Putamen (tissue), 1 donor: ENCODE results near the gene PTMA.
"Not testable (repeated sequence)": the region's sequence is repeated elsewhere in the genome, so short reads cannot be mapped to it uniquely, and the experiment has no call there.

Experiments used
- DNase-seq: peaks from one replicate; pipeline ENCODE4 v3.0.0-alpha.2; 2016; ENCODE audit warnings: low spot score

The PTMA gene

DNA sequence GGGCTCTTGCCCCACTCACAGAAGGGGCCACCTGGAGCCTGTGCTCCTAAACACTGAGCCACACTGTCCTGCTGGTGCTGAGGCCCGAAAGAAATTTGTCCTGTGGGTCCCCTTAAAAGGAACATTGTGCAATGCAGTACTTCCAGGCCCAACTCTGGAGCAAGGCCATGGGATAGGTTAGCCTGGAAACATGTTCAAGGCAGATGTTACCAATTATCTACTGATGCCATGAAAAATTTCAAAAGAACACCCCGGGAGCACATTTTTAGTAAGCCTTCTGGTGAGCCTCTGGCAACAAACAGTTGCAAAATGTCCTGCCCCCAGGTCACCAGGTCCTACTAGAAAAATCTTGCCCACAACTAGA is 12.3 kb upstream of the PTMA start:
- DNase-seq, result no peak

DNA sequence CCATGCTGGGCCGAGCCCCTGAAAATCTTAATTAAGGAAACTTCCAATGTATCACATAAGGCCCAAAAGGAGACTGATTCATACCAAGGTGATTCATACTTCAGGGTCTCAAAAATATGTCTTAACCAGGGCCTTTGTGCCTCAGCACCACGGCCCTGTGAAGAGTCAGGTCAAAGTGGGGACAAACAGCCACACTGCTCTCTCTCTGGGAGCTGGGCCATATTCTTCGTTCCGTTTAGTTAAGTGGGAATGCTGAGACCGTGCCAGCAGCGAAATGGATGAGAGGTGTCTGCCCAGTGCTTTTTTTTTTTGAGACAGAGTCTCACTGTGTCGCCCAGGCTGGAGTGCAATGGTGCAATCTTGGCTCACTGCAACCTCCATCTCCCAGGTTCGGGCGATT is 9.3 kb upstream of the PTMA start:
- no peak for DNase-seq

DNA sequence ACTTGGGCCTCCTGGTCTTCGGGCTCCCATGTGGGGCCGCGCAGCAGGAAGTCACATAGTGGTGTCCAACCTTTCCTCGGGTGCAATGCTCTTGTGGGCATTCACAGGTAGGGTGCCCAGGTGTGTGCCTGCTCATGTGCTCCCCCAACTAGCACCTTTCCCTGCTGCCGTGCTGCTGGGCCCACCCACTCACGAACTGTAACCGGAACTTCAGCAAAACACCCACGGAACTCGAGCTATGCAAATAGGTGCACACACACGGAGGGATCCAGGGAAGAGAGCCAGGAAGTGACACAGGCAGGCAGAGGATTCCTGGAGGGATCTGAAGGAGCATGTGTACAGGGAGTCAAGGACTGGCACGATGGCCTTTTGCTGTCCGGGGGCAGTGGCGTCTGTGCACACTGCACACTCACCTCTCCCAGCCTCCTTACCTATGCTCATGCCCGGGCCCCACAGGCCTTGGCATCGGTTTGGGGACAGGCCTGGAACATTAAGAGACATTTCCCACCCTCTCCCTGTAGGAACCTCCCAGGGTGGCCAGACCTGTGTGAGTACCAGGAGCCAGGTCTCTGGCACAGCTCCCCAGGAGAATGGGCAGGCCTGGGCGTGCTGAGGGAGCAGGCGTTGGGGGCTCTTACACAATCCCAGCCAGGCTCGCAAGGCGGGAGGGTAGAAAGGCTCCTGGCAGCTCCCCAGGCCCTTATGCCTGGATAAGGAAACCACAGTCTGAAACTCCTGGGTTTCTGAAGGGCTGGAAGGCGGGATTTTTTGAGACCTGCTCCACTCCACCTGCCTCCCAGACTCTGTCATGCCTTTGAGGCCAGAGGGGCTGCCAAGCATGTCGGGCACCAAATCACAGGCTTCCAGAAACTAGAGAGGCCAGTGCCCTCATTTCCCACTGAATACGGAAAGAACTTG is 6.6 kb upstream of the PTMA start:
- no peak for DNase-seq

DNA sequence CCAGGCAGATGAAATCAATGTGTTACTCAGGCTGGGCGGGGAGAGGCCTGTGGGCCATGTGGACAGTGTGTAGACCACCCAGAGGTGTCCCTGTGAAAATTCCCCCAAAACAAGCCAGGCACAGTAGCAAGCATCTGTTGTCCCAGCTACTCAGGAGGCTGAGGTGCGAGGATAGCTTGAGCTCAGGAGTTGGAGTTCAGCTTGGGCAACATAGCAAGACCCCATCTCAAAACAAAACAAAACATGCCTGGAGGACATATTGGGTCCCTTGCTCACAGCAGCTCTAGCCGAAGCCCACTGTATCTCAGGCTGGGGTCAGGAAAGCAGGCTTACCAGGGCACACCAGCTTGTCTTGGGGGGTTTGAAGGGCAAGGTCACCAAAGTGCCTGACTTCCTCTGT is 4.3 kb upstream of the PTMA start:
- DNase-seq, result no peak

DNA sequence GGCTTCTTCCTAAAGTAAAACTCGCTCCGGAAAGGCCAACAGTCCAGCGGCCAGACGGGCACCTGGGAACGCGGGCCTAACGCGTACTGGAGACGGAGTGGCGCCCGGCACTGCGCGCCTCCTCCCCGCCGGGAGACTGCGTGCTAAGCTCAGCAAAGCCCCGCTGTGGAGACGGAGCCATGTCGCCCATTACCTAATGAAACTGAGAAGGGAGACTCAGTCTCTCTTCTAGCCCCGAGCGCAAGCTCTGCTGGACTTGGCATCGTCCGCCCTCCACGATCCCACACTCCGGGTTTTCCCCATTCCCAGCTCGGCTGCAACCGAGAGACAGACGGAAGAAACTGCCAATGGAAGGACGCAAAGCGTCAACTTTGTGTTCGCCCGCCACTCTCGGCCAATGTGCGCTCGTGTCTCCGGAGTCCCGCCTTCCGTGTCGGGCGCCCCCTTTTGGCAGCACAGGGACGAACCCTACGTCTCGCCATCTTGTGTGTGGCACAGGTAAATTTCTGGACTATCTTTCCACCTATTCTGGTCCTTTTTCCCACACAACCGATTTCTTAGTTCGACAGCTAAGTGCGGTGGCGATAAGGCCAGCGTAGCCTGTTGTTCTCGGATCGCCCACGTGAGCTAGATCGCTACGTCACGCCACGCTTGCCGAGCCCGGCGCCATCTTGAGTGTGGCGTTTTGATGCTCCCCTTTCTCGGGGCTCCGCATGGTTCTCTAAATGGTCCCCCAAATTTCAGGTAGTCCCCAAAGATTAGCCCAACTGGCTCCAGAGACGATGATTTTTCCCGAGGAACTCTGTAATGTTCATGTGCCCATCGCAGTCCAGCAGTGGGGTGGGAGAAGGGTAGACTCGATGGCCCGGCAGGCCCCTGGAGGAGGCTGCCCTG is 1.3 kb upstream of the PTMA start:
- peak; percentile 99 for DNase-seq

DNA sequence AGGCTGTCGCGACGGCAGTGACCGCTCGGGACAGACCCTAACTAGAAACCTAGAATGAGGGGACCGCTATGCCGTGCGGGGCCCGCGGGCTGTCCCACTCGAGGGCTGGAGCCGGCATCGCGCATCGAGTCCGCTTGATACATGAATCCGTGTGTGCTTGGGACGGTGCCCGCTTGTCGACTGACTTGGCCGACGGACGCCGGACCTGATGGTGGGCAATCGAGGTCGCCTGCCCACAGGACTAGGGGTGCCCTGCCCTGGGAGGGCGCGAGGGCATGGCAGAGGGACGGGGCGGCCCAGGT is 749 bp upstream of the PTMA start:
- DNase-seq, result no peak

DNA sequence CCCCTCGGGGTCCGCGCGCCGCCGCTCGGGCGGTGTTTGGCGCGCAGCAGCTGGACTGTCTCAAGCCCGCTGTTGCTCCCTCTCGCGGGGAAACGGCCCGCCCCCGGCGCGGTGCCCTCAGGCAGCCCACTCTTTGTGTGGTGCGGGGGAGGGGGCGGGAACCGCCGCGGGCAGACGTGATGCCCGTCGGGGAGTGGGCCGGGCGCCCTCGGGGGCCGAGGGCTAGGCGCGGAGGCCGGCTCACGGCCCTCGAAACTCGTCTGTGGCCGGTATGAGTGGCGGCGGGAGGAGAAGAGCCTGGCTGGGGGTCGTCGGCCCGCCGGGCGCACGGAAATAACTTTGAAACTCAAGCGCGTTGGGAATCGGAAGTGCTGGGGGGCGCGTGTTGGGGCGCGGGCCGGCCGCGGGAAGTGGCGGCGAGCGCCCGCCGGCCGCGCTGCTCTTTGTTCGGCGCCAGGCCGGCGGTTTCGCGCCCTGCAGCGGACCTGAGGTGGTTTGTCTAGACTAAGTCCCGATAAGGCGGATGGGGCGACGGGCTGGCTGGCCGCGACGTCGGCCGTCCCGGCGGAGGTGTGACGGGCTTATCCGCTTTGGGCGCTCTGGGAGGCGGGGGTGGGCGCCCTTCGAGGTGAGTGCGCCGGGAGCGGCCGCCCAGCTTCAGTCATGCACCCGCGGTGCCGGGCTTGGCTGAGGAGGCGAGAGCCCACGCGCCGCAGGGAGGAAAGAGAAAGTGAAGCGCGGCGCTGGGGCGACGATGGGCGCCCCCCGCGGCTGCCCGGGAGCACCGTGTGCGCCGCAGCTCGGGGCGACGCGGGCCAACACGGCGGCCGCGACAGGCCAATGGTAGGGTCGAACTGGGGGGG is 679 bp downstream of the PTMA start:
- DNase-seq, result no peak

DNA sequence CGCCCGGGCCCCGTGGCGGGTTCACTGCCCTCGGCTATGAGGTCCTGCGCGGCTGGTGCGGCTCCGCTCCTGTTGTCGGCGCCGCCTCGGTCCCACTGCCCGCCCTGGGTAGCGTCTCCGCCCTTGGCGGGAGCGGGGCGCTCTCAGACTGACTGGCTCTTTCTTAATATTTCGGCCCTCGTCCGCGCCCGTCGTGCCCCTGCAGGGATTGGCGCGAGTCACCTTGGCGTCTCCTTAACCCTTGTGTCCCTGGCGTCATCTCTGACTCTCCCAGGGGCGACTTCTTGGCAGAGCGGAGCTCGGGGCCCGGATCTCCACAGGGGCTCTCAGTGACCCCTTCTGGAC is 1.3 kb downstream of the PTMA start:
- DNase-seq, result no peak

DNA sequence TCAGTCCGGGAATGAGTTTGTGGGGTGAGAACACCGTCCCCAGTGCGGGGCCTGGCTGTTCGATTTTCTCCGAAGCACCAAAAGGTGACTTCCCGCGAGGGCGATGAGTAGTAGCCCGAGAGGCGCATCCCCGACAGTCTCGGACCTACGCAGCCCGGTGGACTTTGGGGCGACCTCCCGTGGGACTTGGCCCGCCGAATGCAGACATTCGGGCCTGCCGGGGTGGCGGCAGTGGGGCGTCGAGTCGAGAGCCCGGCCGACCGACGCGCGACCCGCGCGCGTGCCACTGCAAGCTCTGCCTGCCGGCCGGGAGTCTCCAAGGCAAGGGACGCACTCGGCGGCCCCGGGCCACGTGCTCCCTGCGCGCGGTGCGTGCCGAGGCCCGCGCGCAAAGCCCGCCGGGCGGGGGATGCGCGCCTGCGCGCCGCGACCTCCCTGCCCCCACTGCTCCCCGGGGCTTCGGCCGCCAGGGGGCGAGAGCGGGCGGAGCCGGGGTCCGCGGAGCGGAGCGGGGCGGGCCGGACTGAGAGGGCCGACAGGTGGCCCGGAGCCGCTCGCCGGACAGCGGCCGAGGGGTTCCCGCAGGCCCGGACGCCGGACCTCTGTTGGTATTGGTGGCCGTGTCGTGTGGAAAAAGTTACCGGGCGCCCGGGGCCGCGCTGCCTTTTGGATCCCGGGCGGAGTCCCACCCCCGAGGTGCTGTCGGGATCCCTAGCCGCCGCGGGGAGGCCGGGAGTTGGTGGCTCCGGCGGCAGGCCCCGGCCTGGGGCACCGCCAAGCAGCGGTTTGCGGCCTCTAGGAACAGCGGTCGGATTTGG is 1.9 kb downstream of the PTMA start:
- peak; percentile 85 for DNase-seq

DNA sequence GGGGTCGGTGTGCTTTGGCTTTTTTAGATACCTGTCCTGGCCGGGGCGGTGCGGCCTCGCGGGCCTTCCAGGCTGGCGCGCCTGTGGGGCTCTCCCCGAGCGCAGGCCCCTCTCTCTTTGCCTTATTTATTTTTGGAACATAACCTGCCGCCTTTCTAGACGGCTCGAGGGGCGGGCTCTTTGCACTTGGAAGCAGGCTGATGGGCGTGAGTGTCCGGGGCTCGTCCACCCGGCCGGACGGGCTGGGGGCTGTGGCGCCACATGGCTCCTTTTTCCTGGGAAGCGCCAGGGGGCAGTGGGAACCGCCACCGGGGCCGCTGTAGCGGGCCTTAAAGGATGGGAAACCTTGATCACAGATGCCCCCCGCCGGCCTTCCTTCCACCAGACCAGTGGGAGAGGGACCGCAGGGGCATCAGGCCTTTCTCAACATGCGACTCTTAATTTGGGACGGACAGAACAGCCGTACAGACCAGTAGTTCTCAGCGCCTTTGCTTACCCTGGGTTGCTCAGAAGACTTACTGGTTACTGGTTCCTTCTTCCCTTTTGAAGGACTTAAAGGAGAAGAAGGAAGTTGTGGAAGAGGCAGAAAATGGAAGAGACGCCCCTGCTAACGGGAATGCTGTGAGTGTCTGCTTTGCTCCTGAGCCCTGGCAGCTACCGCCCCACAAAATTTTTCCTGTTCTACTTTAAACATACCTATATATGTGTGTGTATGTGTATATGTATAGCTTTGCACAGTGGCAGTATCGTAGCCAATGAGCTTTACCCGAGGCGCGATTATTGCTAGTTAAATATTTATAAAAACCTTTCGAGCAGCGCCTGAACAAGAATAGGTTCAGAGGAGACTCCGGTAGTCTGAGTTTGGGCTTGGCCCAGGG is 2.7 kb downstream of the PTMA start:
- DNase-seq, result no peak

DNA sequence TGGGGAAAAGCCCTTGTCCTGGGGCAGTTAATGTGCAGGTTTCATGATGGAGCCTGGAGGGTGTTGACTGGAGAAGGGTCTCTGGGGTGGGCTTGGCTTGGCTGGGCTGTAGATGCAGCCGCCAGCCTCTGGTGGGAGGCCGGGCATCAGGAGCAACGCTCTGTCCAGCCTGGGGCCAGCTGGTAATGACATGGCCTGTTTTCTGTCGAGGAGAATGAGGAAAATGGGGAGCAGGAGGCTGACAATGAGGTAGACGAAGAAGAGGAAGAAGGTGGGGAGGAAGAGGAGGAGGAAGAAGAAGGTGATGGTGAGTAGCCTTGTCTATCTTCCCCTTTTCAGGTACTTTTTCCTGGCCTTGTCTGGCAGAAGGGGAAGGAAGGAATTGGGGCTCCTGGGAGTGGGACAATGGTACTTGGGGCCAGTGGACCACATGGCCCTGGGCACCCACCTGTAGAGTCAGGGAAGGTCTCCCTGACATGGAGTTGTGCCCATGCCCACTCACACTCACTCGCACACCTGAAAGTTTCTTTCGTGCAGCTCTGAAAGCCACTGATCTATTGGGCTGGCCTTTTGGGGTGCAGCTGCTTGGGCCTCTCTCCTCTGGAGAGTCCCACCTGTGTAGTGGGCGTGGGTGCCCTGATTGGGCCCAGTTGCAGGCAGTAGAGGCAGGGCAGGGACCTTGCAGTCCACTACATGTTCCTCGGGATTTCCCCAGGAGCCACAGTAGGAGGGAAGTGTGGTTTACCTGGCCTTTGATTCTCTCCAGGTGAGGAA is 3.5 kb downstream of the PTMA start:
- no peak for DNase-seq

DNA sequence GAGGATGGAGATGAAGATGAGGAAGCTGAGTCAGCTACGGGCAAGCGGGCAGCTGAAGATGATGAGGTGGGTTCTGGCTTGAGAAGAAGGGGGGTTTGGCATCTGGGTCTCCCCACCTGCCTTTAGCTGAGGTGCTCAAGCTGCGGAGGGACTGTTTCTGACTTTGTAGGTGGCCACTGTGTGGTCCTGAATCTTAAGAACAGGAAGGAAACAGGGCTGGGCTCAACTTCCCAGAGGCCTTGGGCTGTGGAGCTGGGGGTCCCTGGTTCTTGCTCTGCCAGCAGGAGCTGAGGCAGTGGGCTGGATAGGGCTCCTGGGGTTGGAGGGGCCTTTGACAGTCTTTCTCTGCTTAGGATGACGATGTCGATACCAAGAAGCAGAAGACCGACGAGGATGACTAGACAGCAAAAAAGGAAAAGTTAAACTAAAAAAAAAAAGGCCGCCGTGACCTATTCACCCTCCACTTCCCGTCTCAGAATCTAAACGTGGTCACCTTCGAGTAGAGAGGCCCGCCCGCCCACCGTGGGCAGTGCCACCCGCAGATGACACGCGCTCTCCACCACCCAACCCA is 4.2 kb downstream of the PTMA start:
- DNase-seq, result not testable (repeated sequence)

DNA sequence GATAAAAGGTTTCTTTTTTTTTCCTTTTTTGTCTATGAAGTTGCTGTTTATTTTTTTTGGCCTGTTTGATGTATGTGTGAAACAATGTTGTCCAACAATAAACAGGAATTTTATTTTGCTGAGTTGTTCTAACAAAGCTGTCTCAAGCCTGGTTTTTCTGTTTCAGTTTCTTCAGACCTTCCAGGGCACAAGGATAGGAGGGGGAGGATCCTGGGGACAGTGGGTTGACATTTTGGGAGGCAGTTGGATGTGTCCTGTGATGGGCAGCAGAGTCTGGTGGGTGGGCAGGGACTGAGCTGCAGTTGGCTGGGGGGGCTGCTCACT is 5.0 kb downstream of the PTMA start:
- not testable (repeated sequence) for DNase-seq

DNA sequence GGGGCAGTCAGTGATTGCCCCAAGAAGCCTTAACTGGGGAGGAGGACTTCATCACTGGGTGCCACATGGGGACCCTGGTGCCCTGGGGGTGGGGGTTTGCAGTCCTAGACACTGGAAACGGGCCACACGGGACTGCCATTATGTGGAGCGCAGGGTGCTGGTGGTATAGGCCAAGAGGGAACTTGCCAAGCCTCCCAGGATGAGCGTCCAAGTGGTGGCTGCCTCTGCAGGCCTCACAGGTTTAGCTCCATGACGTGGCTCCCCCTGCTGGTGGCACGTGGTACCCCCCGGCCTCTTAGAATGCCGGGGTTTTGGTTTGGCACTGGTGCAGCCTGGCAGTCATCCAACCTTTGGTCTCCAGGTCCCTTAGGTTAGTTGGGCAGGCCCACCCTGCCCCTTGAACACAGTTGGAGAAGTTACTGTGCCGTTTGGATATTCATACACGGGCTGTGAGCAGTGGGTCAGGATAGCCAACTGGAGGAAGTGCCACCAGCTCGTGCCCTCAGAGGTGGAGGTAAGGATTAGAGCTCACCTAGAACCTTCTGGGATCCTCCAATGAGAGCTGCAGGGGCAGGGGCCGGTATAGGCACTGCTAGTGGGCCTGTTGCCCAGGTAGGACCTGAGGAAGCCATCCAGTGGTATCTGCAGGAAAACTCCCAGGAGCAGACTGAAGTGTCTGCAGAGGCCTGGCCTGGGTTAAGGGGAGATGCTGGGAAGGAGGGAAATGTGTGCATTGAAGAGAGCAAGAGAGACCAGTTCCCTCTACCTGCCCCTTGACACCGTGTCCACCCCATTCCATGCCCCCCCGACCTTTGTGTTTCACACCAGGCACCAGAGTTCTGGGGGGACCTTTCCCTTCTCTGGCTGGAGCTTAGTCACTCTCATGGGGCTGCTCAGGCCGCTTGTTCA is 5.7 kb downstream of the PTMA start:
- peak; percentile 83 for DNase-seq

DNA sequence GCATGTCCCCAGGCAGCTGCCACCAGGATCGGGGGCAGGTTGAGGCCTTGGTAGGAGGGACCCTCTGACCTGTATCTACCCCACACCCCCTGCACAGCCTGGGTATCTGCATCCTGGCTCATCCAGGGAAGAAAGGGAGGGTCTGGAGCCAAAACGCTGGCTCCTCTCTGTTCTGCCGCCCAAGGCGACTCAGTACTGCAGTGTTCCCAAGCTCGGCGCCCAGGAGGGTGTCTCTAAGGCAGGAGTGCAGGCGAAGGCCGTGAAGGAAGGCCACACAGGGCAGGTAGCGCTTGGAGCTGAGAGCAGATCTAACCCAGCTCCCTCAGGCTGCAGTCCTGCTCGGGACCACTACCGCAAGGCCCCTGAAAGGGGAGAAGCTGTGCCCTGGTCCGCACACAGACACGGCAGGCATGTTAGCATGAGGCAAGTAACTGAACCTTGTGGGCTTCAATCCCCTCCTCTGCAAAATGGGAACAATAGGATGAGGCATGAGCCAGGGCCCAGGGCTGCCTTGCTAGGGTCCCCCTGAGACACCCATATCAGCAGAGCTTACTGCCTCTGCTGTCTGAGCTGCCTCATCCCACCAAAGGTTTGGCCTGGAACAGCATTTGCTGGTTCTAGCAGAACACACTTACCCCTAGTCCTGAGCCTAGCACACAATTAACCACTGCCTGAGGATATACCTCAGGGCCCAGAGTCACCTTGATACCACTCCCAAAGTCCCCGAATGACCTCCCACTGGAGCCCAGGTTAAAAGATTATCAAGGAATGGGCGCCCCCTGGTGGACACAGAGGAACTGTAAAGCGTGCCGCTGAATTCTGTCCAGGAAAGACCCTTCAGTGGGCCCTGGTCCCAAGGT is 6.5 kb downstream of the PTMA start:
- DNase-seq, result no peak

DNA sequence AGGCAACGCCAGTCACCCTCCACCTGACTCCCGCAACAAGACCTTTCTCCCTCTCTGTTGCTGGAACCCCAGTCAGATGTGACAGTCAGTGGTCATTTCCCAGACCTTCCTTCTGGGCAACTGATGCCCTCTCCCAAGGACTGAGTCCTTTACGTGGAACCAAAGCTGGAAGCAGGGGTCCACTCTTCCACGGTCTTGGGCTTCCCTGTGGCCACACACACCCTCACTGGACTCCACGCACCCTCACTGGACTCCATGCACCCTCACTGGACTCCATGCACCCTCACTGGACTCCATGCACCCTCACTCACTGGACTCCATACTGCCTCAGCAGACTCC is 7.1 kb downstream of the PTMA start:
- DNase-seq, result no peak

DNA sequence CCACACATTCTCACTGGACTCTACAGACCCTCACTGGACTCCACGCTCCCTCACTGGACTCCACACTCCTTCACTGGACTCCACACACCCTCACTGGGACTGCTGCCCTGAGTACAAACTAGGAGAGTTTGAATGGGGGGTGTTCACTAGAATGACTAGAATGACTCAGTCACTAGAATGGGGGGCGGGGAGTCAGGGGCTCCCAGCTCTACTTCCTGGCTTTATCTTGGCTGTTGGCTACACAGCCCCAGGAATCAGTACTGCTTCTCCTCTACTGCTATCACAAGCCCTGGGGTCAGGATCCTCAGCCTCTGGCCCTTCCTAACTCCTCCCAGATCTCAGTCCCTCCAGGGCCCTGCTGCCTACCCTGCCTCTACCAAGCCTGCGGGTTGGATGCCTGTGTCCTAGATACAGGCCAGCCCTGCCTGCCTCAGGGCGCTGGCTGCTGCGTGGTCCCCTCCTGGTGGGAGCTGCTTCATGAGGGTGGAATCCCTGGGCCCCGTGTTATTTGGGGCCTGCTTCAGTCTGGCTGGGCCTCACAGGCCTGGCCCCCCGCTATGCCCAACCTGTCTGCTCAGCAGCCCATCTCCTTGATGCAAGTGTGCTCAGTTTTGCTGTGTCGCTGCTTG is 7.8 kb downstream of the PTMA start:
- no peak for DNase-seq
